DOHH2 (cell line): Measurements from ENCODE around the gene CUL3.
A peak's percentile ranks its signal among the peaks of the same experiment; 100 is the strongest.
"Not testable (repeated sequence)": the region's sequence is repeated elsewhere in the genome, so short reads cannot be mapped to it uniquely, and the experiment has no call there.

Source experiments
- H3F3A ChIP-seq: fragments of 200-600 bp; sonication (generic), shearing (Covaris generic); 2 replicates; pipeline ENCODE4 v1.6.0; 2016; ENCODE audit warnings: antibody characterized with exemption, mild to moderate bottlenecking; ENCODE audit not compliant: control insufficient read depth, insufficient read depth
- H3K27ac ChIP-seq: fragments of 200-600 bp; sonication (generic); 2 replicates; pipeline ENCODE4 v1.5.1; 2014; ENCODE audit warnings: low read depth, mild to moderate bottlenecking, low read length, moderate library complexity
- H3K27me3 ChIP-seq: fragments of 200-600 bp; sonication (generic); 2 replicates; pipeline ENCODE4 v1.6.1; 2014; ENCODE audit warnings: mild to moderate bottlenecking, low read length, mixed read lengths; ENCODE audit not compliant: control insufficient read depth
- H3K36me3 ChIP-seq: fragments of 200-600 bp; sonication (generic); 2 replicates; pipeline ENCODE4 v1.6.1; 2014; ENCODE audit warnings: mild to moderate bottlenecking, low read length, moderate library complexity, mixed read lengths; ENCODE audit not compliant: control insufficient read depth
- H3K4me1 ChIP-seq: fragments of 200-600 bp; sonication (generic); 2 replicates; pipeline ENCODE4 v1.6.1; 2014; ENCODE audit warnings: mild to moderate bottlenecking, low read length, mixed read lengths; ENCODE audit not compliant: control insufficient read depth
- H3K4me2 ChIP-seq: fragments of 200-600 bp; sonication (generic); 2 replicates; pipeline ENCODE4 v1.6.0; 2014; ENCODE audit warnings: mild to moderate bottlenecking, low read length, moderate library complexity
- H3K4me3 ChIP-seq: fragments of 200-600 bp; sonication (generic); 2 replicates; pipeline ENCODE4 v1.5.1; 2014; ENCODE audit warnings: mild to moderate bottlenecking, low read length, mixed read lengths
- H3K79me2 ChIP-seq: fragments of 200-600 bp; sonication (generic); 2 replicates; pipeline ENCODE4 v1.6.1; 2014; ENCODE audit warnings: mild to moderate bottlenecking, low read length, mixed read lengths; ENCODE audit not compliant: control insufficient read depth
- H3K9me2 ChIP-seq: fragments of 200-600 bp; sonication (generic); replicated peaks from 2 replicates; pipeline ENCODE4 v1.6.1; 2014; ENCODE audit warnings: mild to moderate bottlenecking, low read length, mixed read lengths; ENCODE audit not compliant: control insufficient read depth
- H3K9me3 ChIP-seq: fragments of 200-600 bp; sonication (generic); 2 replicates; pipeline ENCODE4 v1.6.1; 2014; ENCODE audit warnings: antibody characterized with exemption, low read length, mixed read lengths; ENCODE audit not compliant: control insufficient read depth, insufficient read depth
- H4K20me1 ChIP-seq: fragments of 200-600 bp; sonication (generic); 2 replicates; pipeline ENCODE4 v1.6.0; 2014; ENCODE audit warnings: low read depth, mild to moderate bottlenecking, antibody characterized with exemption, low read length, moderate library complexity; ENCODE audit not compliant: control insufficient read depth, insufficient read depth
- EZH2phosphoT487 ChIP-seq: fragments of 200-600 bp; sonication (generic); IDR thresholded peaks from 2 replicates; pipeline ENCODE4 v1.6.1; 2017; ENCODE audit warnings: borderline replicate concordance, mild to moderate bottlenecking, antibody characterized with exemption, low read length, moderate library complexity, mixed read lengths
- TF ChIP-seq, protein P1 (sequence below): fragments of 200-600 bp; sonication (generic); IDR thresholded peaks from one replicate; pipeline ENCODE4 v1.5.1; 2014; ENCODE audit warnings: antibody characterized with exemption, mild to moderate bottlenecking, low read depth, low read length; ENCODE audit not compliant: poor library complexity, severe bottlenecking

Gene CUL3

GRCh38 chr2:224611938-224612337 lies 26.8 kb upstream of the CUL3 start:
- TF ChIP-seq, protein P1, sequence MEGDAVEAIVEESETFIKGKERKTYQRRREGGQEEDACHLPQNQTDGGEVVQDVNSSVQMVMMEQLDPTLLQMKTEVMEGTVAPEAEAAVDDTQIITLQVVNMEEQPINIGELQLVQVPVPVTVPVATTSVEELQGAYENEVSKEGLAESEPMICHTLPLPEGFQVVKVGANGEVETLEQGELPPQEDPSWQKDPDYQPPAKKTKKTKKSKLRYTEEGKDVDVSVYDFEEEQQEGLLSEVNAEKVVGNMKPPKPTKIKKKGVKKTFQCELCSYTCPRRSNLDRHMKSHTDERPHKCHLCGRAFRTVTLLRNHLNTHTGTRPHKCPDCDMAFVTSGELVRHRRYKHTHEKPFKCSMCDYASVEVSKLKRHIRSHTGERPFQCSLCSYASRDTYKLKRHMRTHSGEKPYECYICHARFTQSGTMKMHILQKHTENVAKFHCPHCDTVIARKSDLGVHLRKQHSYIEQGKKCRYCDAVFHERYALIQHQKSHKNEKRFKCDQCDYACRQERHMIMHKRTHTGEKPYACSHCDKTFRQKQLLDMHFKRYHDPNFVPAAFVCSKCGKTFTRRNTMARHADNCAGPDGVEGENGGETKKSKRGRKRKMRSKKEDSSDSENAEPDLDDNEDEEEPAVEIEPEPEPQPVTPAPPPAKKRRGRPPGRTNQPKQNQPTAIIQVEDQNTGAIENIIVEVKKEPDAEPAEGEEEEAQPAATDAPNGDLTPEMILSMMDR, result peak; percentile 51
- TF ChIP-seq EZH2phosphoT487, result no peak
- H3K36me3 ChIP-seq, result no peaks in the 10 kb centered on the region
- H3K4me3 ChIP-seq, result no peak overlapping the region
- no peaks in the 10 kb centered on the region for H4K20me1 ChIP-seq
- H3K9me3 ChIP-seq, result no peaks in the 10 kb centered on the region
- no peak overlapping the region for H3K27ac ChIP-seq
- H3K4me2 ChIP-seq, result no peak overlapping the region
- no peaks in the 10 kb centered on the region for H3K9me2 ChIP-seq
- no peaks in the 10 kb centered on the region for H3K27me3 ChIP-seq
- H3K4me1 ChIP-seq, result no peaks in the 10 kb centered on the region
- no peaks in the 10 kb centered on the region for H3K79me2 ChIP-seq
- H3F3A ChIP-seq, result no peaks in the 10 kb centered on the region

- H3K79me2 ChIP-seq, result no peaks in the 10 kb centered on the region
- H3F3A ChIP-seq, result no peaks in the 10 kb centered on the region
- TF ChIP-seq, protein P1, result no peak
- TF ChIP-seq EZH2phosphoT487, result no peak
- H3K4me1 ChIP-seq, result no peaks in the 10 kb centered on the region
- H4K20me1 ChIP-seq, result no peaks in the 10 kb centered on the region
- H3K9me3 ChIP-seq, result no peaks in the 10 kb centered on the region
- no peaks in the 10 kb centered on the region for H3K36me3 ChIP-seq
- H3K4me2 ChIP-seq, result no peak overlapping the region
- no peaks in the 10 kb centered on the region for H3K27me3 ChIP-seq
- H3K9me2 ChIP-seq, result no peaks in the 10 kb centered on the region
- no peak overlapping the region for H3K4me3 ChIP-seq
- H3K27ac ChIP-seq, result no peak overlapping the region
Measured at GRCh38 chr2:224608104-224608503, 22.9 kb upstream of the CUL3 start.

DNA sequence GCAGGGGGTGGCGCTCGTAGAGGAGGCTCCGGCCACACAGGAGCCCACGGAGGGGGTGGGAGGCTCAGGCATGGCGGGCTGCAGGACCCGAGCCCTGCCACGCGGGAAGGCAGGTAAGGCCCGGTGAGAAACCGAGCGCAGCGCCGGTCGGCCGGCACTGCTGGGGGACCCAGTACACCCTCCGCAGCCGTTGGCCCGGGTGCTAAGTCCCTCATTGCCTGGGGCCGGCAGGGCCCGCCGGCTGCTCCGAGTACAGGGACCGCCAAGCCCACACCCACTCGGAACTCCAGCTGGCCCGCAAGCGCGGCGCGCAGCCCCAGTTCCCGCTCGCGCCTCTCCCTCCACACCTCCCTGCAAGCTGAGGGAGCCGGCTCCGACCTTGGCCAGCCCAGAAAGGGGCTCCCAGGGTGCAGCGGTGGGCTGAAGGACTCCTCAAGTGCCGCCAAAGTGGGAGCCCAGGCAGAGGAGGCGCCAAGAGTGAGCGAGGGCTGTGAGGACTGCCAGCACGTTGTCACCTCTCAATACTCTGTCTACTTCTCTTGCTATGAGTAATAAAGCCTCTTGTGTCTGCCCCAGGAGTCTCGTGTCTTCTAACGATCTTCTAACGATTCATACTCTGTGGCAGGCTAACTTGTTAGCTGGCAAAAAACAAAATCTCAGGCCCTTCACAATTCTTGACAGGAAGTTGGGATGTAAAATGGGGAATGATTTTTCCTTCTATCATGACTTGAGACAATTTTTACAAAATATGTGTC lies 18.8 kb upstream of the CUL3 start:
- H3K4me1 ChIP-seq, H3K27me3 ChIP-seq, H3K4me2 ChIP-seq, H3K4me3 ChIP-seq, H3K27ac ChIP-seq, H3K9me3 ChIP-seq, H3K79me2 ChIP-seq, H4K20me1 ChIP-seq, H3K9me2 ChIP-seq, H3K36me3 ChIP-seq, H3F3A ChIP-seq: not testable (repeated sequence)

- H3K27me3 ChIP-seq, H3F3A ChIP-seq, H3K27ac ChIP-seq, H3K36me3 ChIP-seq, H3K9me3 ChIP-seq, H4K20me1 ChIP-seq, H3K4me2 ChIP-seq, H3K4me1 ChIP-seq, H3K9me2 ChIP-seq, H3K79me2 ChIP-seq, H3K4me3 ChIP-seq: not testable (repeated sequence)
Measured at GRCh38 chr2:224602778-224603375, 17.7 kb upstream of the CUL3 start.
